Measurements from ENCODE around the gene MPI. TPM values are rescaled to one million over a fixed set of nuclear protein-coding genes. Genes with fewer than 3 reads are reported as not detected.

Gene MPI
- total and polyA plus RNA-seq, 2 of the 8 experiments (the other 6 are each of a cell fraction or from before 2014, with no cell fraction given), result 31.0 to 74.8 TPM

- TF ChIP-seq CHD7 (IDR thresholded peaks at IDR 0.05; ENCODE audit: insufficient replicate concordance, low read length), result no peak
- TF ChIP-seq MAFK (IDR thresholded peaks at IDR 0.05; ENCODE audit: low read depth, low read length), result no peak
- no peak for TF ChIP-seq CREB1 (IDR thresholded peaks at IDR 0.05)
- TF ChIP-seq EP300 (IDR thresholded peaks at IDR 0.05; ENCODE audit: borderline replicate concordance in 1 of 2, low read depth in 2 of 2, low read length in 2 of 2), result no peak
These were observed 44.7 kb upstream of the MPI start (continued) for GRCh38 chr15:74845208-74845568.
